G401 (cell line): ENCODE results near the gene LPAR1. TPM values are rescaled to one million over a fixed set of nuclear protein-coding genes. Genes with fewer than 3 reads are reported as not detected.
"Not testable (repeated sequence)": the region's sequence is repeated elsewhere in the genome, so short reads cannot be mapped to it uniquely, and the experiment has no call there.

Experiments
- DNase-seq: peaks from one replicate; pipeline ENCODE4 v3.0.0-alpha.2; 2015; ENCODE audit warnings: low spot score
- in situ Hi-C: cut with HindIII; loops from 2 replicates; pipeline ENCODE4 v1.10.0; 2016; ENCODE audit warnings: low sequenced_read_pairs, mixed read lengths
- total RNA-seq: library from RNA; depleted of rRNA; stranded (reverse); fragments of >200 nt; shearing (Covaris generic); gene quantifications from 2 replicates; pipeline ENCODE4 v1.2.3, GENCODE V29; 2014; rRNA removed

Gene LPAR1, protein sequence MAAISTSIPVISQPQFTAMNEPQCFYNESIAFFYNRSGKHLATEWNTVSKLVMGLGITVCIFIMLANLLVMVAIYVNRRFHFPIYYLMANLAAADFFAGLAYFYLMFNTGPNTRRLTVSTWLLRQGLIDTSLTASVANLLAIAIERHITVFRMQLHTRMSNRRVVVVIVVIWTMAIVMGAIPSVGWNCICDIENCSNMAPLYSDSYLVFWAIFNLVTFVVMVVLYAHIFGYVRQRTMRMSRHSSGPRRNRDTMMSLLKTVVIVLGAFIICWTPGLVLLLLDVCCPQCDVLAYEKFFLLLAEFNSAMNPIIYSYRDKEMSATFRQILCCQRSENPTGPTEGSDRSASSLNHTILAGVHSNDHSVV
- total RNA-seq, result not detected in 2 replicates

DNA sequence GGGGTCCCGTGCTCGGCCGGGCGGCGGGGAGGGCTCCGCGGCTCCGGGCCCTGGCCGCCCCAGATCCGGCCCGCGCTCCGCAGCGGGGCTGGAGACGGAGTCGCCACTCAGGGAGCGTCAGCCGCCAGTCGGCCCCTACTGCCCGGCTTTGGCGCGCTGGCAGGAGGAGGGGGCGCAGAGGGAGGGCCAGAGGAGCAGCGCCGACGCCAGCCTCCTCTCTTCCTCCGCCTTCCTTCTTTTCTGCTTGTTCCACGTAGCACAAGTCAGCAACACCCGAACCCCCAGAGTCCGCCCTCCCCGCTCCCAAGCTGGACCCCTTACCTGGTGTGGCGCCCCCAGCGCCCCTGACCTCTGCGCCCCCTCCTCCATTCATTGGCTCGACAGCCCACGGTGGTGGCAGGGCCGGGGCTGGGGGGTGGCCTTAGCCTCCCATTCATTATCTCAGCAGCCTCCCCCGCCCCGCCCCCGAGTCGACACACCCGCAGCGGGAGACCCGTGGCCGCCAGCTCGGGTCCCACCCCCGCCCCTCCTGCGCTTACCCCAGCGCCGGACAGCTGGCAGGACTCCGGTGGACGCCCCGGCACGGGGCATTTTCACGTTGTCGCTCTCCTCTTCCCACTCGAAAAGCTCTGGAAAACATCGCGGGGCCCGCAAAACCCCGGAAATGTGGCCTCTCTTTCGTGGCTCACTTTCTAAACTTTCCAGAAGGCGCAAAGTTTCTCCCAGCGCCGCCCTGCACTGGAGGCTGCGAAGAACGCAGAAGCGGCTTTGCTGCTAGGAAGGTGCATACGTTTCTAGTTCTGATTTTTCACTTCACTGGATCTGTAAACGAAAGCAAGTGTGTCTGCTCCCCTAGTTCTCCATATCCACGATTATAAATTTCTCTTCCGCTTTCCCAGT is at the start of gene LPAR1:
TSS of gene LPAR1 (minus strand) at position 140 of the 900 bp plus-strand sequence. CDS start 66,353 bp downstream, outside the sequence.
- in situ Hi-C loops, result no loop called here
- DNase-seq, result no peak

DNA sequence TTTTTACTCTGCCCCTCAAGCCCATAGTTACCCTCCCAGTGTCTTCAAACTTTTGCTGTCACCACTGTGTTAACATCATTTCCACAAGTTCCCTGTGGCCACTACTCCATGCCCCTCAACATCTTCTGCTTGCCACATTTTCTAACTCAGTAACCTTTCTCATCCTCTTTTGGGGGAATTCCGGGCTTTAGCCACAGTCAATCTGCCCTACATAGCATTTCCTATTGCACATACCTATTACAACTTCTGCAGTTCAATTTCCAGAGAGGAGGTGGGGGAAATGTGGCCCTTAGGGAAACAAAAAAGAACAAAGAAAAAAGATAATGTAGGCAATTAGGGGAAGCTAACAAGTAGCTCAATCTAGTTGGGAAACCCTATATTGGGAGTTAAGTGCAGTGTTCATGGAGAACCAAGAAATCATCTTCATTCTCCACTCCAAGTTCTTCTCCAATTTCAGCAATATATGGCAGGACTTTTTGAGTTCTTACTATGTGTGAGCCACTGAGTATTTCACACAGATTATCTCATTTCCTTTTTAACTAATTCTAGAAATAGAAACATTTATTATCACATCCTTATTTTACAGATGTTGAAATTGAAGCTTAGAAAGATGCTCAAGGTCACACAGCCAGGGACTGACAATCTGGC is 40.2 kb upstream of the LPAR1 start:
- no peak for DNase-seq
- in situ Hi-C loops, result no loop called here

DNA sequence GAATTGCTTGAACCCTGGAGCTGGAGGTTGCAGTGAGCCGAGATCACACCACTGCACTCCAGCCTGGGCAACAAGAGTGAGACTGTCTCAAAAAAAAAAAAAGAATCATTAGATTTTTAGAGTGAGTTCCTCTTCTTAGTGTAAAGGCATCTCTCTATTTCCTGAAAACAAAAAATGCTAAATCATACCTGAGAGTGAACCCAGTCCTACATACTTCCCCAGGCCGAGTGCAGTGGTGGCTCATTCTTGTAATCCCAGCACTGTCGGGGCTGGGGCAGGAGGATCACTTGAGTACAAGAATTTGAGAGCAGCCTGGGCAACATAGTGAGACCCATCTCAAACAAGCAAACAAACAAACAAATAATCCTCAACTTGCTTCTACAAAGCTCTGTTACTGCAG is 38.2 kb upstream of the LPAR1 start:
- in situ Hi-C loops, result no loop called here

DNA sequence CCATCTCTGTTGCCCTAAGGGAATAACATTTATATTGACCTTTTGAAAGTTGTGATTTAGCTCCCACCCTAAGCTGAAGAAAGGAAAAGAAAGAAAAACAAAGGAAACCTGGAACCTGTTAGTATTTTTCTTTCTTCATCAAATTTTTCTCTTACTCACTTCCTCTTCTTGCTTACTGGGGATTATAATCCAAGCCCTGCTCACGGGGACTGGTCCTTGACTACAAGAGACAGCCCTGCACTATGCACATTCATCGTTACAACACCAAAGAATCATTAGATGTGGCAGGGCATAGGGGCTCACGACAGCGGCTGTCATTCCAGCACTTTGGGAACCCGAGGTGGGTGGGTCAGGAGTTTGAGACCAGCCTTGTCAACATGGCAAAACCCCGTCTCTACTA is 37.8 kb upstream of the LPAR1 start:
- DNase-seq, result no peak
- in situ Hi-C loops, result no loop called here

More for the DNA sequence above, 38.2 kb upstream of the LPAR1 start:
- no peak for DNase-seq

DNA sequence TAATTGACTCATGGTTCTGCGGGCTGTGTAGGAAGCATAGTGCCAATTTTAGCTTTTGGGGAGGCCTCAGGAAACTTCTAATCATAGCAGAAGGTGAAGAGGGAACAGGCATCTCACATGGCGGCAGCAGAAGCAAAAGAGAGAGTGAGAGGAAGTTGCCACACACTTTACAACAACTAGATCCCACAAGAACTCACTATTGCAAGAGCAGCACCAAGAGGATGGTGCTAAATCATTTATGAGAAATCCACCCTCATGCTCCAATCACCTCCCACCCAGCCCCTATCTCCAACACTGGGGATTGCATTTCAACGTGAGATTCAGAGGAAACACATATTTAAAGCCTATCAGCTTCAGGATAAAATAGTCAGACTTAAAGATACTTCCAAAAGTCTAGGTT is 36.1 kb upstream of the LPAR1 start:
- no peak for DNase-seq

DNA sequence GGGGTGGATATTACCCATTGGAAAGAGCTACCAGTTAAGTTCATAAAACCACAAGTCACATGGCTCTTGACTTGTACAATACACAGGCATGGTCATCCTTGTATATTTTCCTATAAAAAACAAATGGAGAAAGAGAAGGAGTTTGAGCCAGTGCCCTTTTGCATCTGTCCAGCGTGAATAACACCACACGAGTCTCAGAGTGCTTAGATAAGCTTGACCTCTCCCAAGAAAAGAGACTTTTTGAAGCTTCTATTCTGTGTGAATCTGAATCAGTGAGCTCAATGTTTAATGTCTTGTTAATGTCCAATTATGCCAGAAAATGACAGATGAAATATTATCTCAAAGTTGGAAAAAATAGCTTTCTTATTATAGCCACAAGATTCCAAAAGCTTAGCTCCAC is 30.9 kb upstream of the LPAR1 start:
- in situ Hi-C loops, result no loop called here
- no peak for DNase-seq

More for the DNA sequence above, 36.1 kb upstream of the LPAR1 start:
- in situ Hi-C loops, result no loop called here

DNA sequence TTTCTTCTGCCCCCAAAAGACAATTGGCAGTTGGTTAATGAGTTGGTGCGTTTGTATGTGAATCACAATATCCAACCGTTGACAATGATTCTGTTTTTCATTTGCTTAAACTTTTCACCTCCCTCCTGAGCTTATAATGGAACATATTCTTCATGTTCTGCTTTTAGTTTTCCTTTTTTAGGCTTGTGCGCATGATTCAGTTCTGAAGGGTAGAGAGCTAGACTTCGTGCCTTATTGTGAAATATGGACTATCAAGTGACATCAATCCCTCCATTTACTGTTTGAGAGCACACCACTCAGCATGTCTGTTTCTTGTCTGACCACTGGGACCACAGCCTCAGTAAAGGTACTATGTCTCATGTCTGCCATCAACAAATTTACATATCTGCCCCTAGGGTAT is 30.5 kb upstream of the LPAR1 start:
- in situ Hi-C loops, result no loop called here
- no peak for DNase-seq

DNA sequence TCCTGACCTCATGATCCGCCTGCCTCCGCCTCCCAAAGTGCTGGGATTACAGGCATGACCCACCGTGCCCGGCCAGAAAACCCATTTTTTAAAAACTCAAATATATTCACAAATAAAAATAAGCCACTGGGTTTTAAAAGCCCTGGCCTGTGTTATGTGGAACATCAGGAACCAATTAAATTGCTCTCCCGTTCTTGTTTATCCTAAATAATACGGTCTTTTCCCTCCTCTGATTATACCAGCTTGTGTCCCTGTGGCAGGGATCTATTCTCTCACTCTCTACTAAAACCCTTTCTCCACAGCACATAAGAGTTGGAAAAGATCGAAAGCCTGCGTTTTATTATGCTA is 30.1 kb upstream of the LPAR1 start:
- in situ Hi-C loops, result no loop called here
- no peak for DNase-seq

DNA sequence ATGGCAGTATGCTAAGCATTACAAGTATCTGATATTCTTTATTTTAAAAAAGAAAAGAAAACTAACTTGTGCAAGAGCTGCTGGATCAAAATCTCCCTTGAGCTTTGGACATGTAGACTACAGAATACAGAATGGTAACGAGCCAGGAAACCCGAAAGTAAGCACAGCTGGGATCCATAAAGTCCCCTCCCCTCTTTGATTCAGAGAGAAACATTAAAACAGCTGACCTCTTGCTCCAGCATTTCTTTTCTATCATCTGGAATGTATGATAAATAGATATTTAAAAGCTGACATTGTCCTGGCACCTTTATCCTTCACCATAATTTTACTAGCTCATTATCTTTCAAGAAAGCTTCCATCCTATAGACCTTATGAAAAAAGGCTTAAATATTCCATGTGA is 28.2 kb upstream of the LPAR1 start:
- no peak for DNase-seq
- in situ Hi-C loops, result no loop called here

DNA sequence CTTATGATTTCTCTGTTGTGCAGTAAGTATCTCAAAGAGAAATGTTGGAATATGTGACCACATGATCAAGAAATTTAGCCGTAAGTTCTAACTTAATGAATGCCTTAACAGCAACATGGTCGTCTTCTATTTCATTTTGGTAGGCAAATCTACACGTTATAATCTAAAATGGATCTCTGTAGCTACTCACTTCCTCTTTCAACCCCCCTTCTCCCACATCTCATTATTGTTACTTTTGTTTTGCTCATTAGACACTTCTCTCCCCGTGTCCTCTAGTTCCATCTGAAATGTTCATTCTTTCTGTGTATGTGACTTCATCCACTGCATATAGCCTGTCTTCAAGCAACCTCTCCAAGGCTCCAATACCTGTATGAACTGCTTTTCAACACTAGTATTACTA is 27.1 kb upstream of the LPAR1 start:
- in situ Hi-C loops, result no loop called here
- DNase-seq, result no peak

DNA sequence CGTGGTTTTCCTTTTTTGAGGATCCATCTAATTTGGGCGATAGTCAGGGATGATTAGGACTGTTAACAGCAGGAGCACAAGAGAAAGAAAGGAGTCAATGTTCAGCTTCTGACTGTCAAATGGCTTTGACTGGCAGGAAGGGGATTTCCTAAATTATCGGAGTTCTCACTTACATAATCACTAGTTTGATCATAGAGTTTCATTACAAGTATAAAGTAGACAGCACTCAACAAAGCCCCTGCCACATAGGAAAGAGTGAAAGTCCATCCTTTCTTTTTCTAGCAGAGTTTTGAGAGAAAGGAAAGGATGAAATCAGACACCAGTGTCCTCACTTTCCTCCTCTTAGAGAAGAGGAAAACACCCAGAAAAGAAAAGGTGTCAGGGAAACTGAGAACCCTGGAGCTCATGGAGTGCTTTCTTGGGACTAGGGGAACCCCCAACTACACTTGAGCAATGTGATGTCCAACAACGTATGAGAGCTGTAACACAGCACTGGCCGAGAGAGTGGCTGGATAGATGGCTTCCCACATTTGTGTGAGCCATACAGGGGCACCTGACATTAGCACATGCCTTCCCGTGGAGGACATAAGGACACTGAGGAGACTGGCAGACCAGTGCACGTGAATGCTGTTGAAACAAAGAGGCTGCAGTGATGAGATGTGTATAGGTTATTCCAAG is 26.0 kb upstream of the LPAR1 start:
- in situ Hi-C loops, result no loop called here
- DNase-seq, result no peak

DNA sequence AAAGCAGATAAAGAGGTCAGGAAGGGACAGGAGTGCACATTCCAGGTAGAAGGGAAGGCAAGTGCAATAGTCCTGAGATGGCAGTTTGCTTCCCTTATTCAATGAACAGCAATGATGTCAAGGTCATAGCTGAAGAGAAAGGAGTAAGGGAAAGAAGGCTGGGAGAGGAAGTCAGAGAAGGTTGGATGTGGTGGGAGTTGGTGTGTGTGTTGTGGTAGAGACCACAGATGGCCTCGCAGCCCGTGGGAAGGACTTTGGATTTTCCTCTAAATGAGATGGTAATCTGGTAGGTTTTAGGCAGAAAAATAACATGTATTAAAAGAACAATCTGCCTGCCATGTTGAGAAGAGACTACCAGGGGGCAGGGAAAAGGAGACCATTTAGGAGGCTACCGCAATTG is 25.1 kb upstream of the LPAR1 start:
- in situ Hi-C loops, result no loop called here
- no peak for DNase-seq

DNA sequence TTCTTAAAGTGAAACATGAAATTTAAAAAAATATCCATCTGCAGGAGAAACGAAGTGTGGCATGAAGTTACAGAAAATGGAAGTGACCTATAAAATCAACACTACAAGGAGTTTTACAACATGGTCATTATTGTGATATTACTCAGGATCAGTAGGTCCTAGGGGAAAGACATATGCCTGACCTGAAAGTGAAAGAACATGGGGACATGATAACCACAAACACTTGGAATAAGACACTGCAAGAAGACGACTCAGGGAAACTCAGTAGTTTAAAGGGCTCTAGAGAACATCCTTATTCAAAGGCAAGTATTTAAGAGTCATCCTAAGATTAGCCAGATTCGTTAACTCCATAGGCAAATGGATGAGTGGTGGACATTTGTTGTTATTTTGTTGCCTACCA is 19.9 kb upstream of the LPAR1 start:
- no peak for DNase-seq
- in situ Hi-C loops, result no loop called here

DNA sequence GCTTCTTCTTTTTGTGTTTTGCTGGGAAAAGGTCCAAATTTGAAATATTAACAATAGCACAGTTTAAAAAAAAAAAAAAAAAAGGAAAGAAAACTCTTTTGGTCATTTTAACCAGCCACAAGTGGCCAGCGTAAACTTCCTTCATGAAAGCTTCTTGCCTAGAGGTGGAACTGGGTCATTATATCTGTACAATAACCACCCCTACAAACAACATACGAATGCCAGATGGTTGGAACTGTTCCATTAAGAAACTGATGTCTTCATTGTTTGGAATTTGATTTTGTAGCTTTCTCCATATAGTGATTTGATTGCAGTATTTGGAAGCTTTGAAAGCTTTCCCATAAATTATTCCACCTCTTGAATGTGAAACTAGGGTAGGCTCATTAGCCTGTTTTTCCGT is 18.3 kb upstream of the LPAR1 start:
- no peak for DNase-seq
- in situ Hi-C loops, result no loop called here

DNA sequence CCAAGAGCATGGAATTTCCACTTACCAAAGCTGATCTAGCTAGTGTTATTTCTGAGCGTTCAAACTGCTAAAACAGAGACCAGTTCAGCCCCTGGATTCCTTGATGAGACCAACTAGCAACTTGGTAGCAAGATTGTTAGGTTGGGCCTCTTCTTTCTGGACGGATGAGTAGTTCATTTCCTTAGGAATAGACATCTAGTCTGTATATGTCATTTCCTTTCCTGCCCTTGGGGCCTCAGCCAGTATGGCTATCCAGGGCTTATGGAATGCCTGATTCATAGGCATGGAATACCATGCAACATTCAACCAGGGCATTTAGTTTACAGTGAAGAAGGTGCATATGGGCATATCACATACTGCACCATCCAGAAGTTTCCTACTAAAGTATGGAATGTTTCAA is 14.5 kb upstream of the LPAR1 start:
- in situ Hi-C loops, result no loop called here
- no peak for DNase-seq

DNA sequence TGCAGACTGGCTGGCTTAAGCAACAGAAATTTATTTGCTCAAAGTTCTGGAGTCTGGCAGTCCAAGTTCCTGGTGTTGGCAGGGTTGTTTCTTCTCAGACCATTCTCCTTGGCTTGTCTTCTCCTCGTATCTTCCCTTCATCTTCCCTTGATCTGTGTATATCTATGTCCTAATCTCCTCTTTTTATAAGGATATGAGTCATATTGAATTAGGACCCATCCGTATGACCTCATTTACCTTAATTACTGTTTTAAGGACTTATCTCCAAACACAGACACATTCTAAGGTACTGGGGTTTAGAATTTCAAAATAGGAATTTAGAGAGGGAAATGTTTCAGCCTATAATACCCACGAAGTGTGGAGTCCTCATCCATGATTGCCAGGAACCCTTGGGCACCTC is 13.1 kb upstream of the LPAR1 start:
- no peak for DNase-seq
- in situ Hi-C loops, result no loop called here

DNA sequence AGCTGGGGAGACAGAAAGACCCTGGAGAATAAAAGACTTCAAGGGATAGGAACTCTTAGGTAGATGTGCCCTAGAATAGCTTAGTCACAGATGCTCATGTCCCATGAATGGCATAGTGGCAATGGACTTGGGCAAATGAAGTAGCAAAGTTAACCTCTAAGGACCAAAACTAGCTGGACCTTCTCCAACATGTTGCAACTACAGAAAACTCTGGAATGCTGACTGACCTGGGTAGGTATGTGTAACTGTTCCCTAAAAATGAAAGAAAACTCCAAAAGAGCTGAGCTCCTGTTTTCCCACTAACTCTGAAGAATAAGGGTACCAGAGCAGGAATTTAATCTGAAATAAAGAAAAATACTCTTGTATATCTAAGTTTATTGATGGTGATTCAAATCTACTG is 12.5 kb upstream of the LPAR1 start:
- no peak for DNase-seq
- in situ Hi-C loops, result no loop called here

DNA sequence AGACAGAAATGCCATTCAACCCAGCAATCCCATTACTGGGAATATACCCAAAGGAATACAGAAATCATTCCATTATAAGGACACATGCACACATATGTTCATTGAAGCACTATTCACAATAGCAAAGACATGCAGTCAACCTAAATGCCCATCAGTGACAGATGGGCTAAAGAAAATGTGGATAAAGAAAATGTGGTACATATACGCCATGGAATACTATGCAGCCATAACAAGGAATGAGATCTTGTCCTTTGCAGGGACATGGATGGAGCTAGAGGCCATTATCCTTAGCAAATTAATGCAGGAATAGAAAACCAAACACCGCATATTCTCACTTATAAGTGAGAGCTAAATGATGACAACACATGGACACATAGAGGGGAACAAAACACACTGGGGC is 9.0 kb upstream of the LPAR1 start:
- DNase-seq, in situ Hi-C loops: not testable (repeated sequence)

DNA sequence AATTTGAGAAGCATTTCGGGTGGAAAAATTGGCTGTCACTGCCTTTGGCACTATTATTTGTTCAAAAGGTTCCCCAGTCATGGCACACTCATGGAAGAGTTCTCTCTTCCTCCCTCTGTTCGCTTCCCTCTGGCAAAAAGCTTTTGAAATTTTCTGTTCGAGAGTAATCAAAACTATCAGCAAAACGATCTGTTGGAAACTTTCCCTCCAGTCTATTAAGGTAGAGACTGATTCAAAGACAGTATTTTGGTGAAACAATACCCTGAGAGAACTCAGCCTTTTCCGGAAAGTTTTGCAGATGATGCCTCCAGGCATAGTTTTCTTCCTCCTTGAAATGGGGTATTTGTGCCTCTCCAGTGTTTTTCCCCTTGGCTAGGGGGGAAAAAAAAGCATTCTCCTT is 3.6 kb upstream of the LPAR1 start:
- in situ Hi-C loops, result no loop called here
- DNase-seq, result no peak

DNA sequence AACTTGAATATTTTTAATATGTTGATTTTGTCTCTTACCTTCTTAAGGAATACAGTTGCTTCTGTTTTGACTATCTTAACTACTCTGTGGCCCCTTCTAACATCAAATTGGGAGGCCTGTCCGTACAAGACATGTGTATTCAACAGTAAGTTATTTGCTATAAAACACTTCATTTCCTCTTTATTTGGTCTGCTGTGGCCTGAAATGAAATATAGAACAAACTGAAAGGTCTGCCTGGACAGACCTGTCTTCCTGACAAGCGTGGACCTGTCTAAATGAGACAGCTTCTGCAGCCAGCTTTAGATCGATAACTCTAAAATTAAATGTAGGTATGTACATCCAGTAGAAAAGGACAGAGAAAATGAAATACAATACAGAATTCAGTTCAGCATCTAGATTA is 2.2 kb upstream of the LPAR1 start:
- in situ Hi-C loops, result no loop called here
- no peak for DNase-seq
